Panc1 (cell line): ENCODE measurements around the gene TBKBP1.

ENCODE experiments used
- CTCF ChIP-seq: fragments of 450-650 bp; IDR thresholded peaks from 2 replicates; pipeline ENCODE4 v1.5.1; 2017; ENCODE audit warnings: mild to moderate bottlenecking
- POLR2AphosphoS5 ChIP-seq: IDR thresholded peaks from 2 replicates; pipeline ENCODE4 v1.6.1; 2012; ENCODE audit warnings: mild to moderate bottlenecking, low read depth, low read length, moderate library complexity
- REST ChIP-seq, 2 experiments: IDR thresholded peaks; 2 replicates each; pipeline ENCODE4 v1.6.1; 2011 to 2012; ENCODE audit warnings: low read depth in 2 of 2, control low read depth in 1 of 2, low read length in 1 of 2, mild to moderate bottlenecking in 1 of 2, moderate library complexity in 1 of 2; ENCODE audit not compliant: insufficient read depth in 1 of 2

GRCh38 chr17:47717979-47718621 is 24.1 kb downstream of the TBKBP1 start:
- TF ChIP-seq CTCF (no peak), POLR2AphosphoS5 (no peak), REST (IDR thresholded peaks at IDR 0.05; ENCODE audit: insufficient read depth in 1 of 2, low read depth in 2 of 2, low read length in 1 of 2) (no peak)
